WERI-Rb-1 (cell line): ENCODE measurements around the gene CHMP5.

ENCODE experiments used
- DNase-seq: peaks from one replicate; pipeline ENCODE4 v3.0.0-alpha.2; 2020
- H3K27ac ChIP-seq: fragments of 250-450 bp; sonication (Bioruptor Pico); 2 replicates; pipeline ENCODE4 v1.5.1; 2020; ENCODE audit warnings: mild to moderate bottlenecking, moderate library complexity
- H3K27me3 ChIP-seq: fragments of 250-450 bp; sonication (Bioruptor Pico); 2 replicates; pipeline ENCODE4 v1.5.1; 2021; ENCODE audit warnings: mild to moderate bottlenecking, low read depth, moderate library complexity; ENCODE audit not compliant: insufficient read depth, severe bottlenecking
- H3K36me3 ChIP-seq: fragments of 250-450 bp; sonication (Bioruptor Pico); 2 replicates; pipeline ENCODE4 v1.5.1; 2020; ENCODE audit warnings: mild to moderate bottlenecking, moderate library complexity
- H3K4me3 ChIP-seq: 2 replicates; pipeline ENCODE4 v1.5.1; 2011; ENCODE audit warnings: low read depth, mild to moderate bottlenecking, control low read depth, low read length
- H3K9me3 ChIP-seq: fragments of 250-450 bp; sonication (Bioruptor Pico); 2 replicates; pipeline ENCODE4 v1.5.1; 2021; ENCODE audit warnings: mild to moderate bottlenecking, moderate library complexity; ENCODE audit not compliant: severe bottlenecking
- CTCF ChIP-seq: IDR thresholded peaks from 2 replicates; pipeline ENCODE4 v1.5.1; 2011; ENCODE audit warnings: low read depth, mild to moderate bottlenecking, control low read depth, inconsistent platforms, low read length

The CHMP5 gene

GRCh38 chr9:33290247-33291030 is 25.6 kb downstream of the CHMP5 start, which contains the start of gene NFX1:
TSS of gene NFX1 (plus strand) at chr9:33290516. CDS start at chr9:33290573, 57 bp downstream.
- Histone ChIP-seq H3K27ac (peak within 1 kb of the TSS; percentile 95), H3K27me3 (no peaks in the 10 kb centered on the region), H3K4me3 (peak within 1 kb of the TSS; percentile 71), H3K36me3 (peaks cover 35% of the 10 kb centered on the region), H3K9me3 (no peaks in the 10 kb centered on the region)
- TF ChIP-seq CTCF: no peak
- peak; percentile 96 for DNase-seq

DNA sequence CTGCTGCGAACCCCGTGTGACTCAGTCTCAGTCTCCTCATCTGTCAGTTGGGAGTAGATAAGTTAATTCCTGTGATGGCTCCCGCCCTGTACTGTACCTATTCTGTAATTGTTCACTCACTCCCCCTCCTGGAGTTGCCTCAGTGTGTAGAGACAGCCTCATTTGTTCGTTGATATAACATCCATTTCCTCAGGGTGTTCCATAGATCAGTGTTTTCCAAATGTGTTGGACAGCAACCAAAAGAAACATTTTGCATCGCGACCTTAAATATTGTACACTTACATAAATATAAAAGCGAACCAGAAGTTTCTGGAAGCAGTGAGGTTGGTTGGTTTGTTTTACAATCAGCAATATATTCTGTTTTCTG is 26.2 kb downstream of the CHMP5 start:
- H3K4me3 ChIP-seq: peak overlapping the region; percentile 71
- DNase-seq: no peak

GRCh38 chr9:33291901-33292300 is 27.1 kb downstream of the CHMP5 start:
- Histone ChIP-seq H3K4me3 (no peak overlapping the region), H3K36me3 (peaks cover 46% of the 10 kb centered on the region), H3K9me3 (no peaks in the 10 kb centered on the region), H3K27ac (no peak overlapping the region), H3K27me3 (no peaks in the 10 kb centered on the region)
- DNase-seq: no peak
- TF ChIP-seq CTCF: no peak

More for the DNA sequence above, 26.2 kb downstream of the CHMP5 start:
- peak overlapping the region; percentile 95 for H3K27ac ChIP-seq
- TF ChIP-seq CTCF: no peak
- H3K36me3 ChIP-seq: peaks cover 41% of the 10 kb centered on the region
- no peaks in the 10 kb centered on the region for H3K9me3 ChIP-seq
- no peaks in the 10 kb centered on the region for H3K27me3 ChIP-seq

DNA sequence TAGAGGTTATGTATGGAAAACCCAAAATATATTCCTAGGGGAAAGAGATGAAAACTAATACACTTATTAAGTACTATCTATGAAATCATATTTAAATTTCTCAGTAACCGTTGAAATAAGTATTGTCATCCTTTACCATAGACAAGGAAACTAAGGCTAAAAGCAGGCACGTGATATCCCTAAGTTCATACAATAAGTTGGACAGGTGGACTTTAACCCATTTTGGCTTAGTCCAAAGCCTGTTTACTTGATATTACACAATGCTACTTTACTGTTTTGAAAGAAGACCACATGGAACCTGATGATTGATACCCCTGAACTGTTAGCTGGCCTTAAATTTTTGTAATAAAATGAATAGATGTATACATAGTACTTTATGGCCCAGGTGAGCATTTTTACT is 28.9 kb downstream of the CHMP5 start:
- Histone ChIP-seq H3K4me3 (no peak overlapping the region), H3K27me3 (no peaks in the 10 kb centered on the region), H3K27ac (no peak overlapping the region), H3K36me3 (peaks cover 64% of the 10 kb centered on the region), H3K9me3 (no peaks in the 10 kb centered on the region)
- TF ChIP-seq CTCF: no peak
- no peak for DNase-seq

DNA sequence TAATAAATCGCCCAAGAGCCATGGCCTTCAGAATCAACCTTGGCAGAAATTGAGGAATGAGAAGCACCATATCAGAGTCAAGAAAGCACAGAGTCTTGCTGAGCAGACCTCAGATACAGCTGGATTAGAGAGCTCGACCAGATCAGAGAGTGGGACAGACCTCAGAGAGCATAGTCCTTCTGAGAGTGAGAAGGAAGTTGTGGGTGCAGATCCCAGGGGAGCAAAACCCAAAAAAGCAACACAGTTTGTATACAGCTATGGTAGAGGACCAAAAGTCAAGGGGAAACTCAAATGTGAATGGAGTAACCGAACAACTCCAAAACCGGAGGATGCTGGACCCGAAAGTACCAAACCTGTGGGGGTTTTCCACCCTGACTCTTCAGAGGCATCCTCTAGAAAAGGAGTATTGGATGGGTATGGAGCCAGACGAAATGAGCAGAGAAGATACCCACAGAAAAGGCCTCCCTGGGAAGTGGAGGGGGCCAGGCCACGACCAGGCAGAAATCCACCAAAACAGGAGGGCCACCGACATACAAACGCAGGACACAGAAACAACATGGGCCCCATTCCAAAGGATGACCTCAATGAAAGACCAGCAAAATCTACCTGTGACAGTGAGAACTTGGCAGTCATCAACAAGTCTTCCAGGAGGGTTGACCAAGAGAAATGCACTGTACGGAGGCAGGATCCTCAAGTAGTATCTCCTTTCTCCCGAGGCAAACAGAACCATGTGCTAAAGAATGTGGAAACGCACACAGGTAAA is 30.0 kb downstream of the CHMP5 start:
- peaks cover 74% of the 10 kb centered on the region for H3K36me3 ChIP-seq
- TF ChIP-seq CTCF: no peak
- no peak overlapping the region for H3K27ac ChIP-seq
- H3K9me3 ChIP-seq: no peaks in the 10 kb centered on the region
- no peak for DNase-seq
- H3K27me3 ChIP-seq: no peaks in the 10 kb centered on the region
- H3K4me3 ChIP-seq: no peak overlapping the region
